Measurements from ENCODE around the gene ACSF2.

Gene ACSF2

DNA sequence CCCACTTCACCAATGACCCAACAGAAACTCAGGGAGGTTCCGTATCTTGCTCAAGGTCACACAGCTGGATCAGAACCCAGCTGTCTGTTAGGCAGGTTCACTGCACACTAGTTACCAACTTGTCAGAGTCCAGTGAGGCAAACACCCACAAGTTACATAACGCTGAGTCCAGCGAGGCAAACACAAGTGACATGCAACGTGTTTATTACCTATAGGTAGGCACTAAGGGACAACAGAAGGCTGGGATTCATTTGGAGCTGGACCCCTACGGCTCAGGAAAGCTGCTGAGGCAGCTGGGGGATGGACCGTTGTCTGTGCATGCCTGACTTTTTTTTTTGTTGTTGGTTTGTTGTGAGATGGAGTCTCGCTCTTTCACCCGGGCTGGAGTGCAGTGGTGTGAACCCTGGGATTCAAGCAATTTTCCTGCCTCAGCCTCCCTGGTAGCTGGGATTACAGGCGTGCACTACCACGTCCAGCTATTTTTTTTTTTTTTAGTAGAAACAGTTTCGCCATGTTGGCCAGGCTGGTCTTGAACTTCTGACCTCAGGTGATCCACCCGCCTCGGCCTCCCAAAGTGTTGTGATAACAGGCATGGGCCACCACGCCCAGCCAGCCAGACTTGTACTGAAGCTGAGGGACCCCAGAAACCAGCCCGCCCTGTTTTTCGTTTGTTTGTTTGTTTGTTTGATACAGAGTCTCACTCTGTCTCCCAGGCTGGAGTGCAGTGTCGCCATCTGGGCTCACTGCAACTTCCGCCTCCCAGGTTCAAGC is 50.7 kb downstream of the ACSF2 start:
- no peak overlapping the region for H3K4me3 ChIP-seq (ENCODE audit: low read length)
- DNase-seq (ENCODE audit: low read depth), result no peak
- TF ChIP-seq, protein P1, sequence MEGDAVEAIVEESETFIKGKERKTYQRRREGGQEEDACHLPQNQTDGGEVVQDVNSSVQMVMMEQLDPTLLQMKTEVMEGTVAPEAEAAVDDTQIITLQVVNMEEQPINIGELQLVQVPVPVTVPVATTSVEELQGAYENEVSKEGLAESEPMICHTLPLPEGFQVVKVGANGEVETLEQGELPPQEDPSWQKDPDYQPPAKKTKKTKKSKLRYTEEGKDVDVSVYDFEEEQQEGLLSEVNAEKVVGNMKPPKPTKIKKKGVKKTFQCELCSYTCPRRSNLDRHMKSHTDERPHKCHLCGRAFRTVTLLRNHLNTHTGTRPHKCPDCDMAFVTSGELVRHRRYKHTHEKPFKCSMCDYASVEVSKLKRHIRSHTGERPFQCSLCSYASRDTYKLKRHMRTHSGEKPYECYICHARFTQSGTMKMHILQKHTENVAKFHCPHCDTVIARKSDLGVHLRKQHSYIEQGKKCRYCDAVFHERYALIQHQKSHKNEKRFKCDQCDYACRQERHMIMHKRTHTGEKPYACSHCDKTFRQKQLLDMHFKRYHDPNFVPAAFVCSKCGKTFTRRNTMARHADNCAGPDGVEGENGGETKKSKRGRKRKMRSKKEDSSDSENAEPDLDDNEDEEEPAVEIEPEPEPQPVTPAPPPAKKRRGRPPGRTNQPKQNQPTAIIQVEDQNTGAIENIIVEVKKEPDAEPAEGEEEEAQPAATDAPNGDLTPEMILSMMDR (conservative IDR thresholded peaks at IDR 0.05; ENCODE audit: low read depth, low read length), result no peak

GRCh38 chr17:50477976-50478375 is 52.0 kb downstream of the ACSF2 start:
- no peak for DNase-seq (ENCODE audit: low read depth)
- H3K4me3 ChIP-seq (ENCODE audit: low read length), result peak overlapping the region; percentile 86
- TF ChIP-seq, protein P1 (conservative IDR thresholded peaks at IDR 0.05; ENCODE audit: low read depth, low read length), result no peak

- peak; percentile 56 for DNase-seq (ENCODE audit: low read depth)
- TF ChIP-seq, protein P1 (conservative IDR thresholded peaks at IDR 0.05; ENCODE audit: low read depth, low read length), result no peak
- H3K4me3 ChIP-seq (ENCODE audit: low read length), result peak within 1 kb of the TSS; percentile 86
These were observed 52.7 kb downstream of the ACSF2 start, which contains the start of gene RSAD1 for GRCh38 chr17:50478391-50479381. Gene RSAD1 (plus strand): TSS chr17:50478860. CDS start chr17:50478885, 25 bp downstream.

DNA sequence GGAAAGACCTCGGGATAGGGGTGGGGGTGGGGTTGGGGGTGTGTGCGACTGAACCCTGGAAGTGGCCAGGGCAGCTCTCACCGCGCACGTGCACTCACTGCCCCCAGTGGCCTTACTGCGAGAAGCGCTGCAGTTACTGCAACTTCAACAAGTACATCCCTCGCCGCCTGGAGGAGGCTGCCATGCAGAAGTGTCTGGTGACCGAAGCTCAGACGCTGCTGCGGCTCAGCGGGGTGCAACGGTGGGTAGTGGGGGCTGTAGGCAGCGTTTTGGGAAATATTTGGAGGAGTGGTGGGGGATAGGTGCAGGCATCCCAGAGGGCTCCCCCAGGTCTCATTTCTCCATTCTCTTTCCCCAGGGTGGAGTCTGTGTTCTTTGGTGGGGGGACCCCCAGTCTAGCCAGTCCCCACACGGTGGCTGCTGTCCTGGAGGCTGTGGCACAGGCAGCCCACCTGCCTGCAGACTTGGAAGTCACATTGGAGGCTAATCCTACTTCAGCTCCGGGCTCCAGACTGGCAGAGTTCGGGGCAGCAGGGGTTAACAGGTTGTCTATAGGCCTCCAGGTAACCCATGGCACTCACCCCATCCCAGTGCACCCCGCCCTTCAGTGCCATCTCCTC is 53.6 kb downstream of the ACSF2 start:
- TF ChIP-seq, protein P1 (conservative IDR thresholded peaks at IDR 0.05; ENCODE audit: low read depth, low read length), result peak; percentile 43
- H3K4me3 ChIP-seq (ENCODE audit: low read length), result peak overlapping the region; percentile 86
- no peak for DNase-seq (ENCODE audit: low read depth)

GRCh38 chr17:50480142-50480764 is 54.2 kb downstream of the ACSF2 start:
- TF ChIP-seq, protein P1 (conservative IDR thresholded peaks at IDR 0.05; ENCODE audit: low read depth, low read length), result no peak
- DNase-seq (ENCODE audit: low read depth), result no peak
- no peak overlapping the region for H3K4me3 ChIP-seq (ENCODE audit: low read length)

- TF ChIP-seq, protein P1 (conservative IDR thresholded peaks at IDR 0.05; ENCODE audit: low read depth, low read length), result no peak
- no peak overlapping the region for H3K4me3 ChIP-seq (ENCODE audit: low read length)
- DNase-seq (ENCODE audit: low read depth), result no peak
These were observed 55.0 kb downstream of the ACSF2 start for GRCh38 chr17:50480854-50481490.
